ENCODE results near the gene CNPPD1. TPM values are rescaled to one million over a fixed set of nuclear protein-coding genes. Genes with fewer than 3 reads are reported as not detected.
A peak's percentile ranks its signal among the peaks of the same experiment; 100 is the strongest.
"Not testable (repeated sequence)": the region's sequence is repeated elsewhere in the genome, so short reads cannot be mapped to it uniquely, and the experiment has no call there.

Gene CNPPD1
- total RNA-seq, 2 donors from 2014 or later: 46.7 to 49.2 TPM

- intact Hi-C loops (cut with DNase I): no loop called here
- DNase-seq (ENCODE audit: low spot score): no peak
These were observed 33.6 kb upstream of the CNPPD1 start for GRCh38 chr2:219210196-219210885.

- intact Hi-C loops (cut with DNase I): no loop called here
- no peak for DNase-seq (ENCODE audit: low spot score)
These were observed 32.8 kb upstream of the CNPPD1 start for GRCh38 chr2:219209236-219210195.

- intact Hi-C loops (cut with DNase I): no loop called here
These were observed 31.4 kb upstream of the CNPPD1 start for GRCh38 chr2:219207884-219208740.

GRCh38 chr2:219207134-219207883, 30.6 kb upstream of the CNPPD1 start:
- intact Hi-C loops (cut with DNase I): no loop called here
- no peak for DNase-seq (ENCODE audit: low spot score)

More at GRCh38 chr2:219207884-219208740, 31.4 kb upstream of the CNPPD1 start:
- DNase-seq (ENCODE audit: low spot score): no peak

- DNase-seq (ENCODE audit: low spot score): peak; percentile 98
- intact Hi-C loops (cut with DNase I): no loop called here
These were observed 29.8 kb upstream of the CNPPD1 start, which contains the start of gene ZFAND2B for GRCh38 chr2:219206328-219207133. Gene ZFAND2B (plus strand): TSS chr2:219206782. CDS start chr2:219206988, 206 bp downstream.

- no peak for DNase-seq (ENCODE audit: low spot score)
- intact Hi-C loops (cut with DNase I): no loop called here
These were observed 29.2 kb upstream of the CNPPD1 start for GRCh38 chr2:219205981-219206327.

- no peak for DNase-seq (ENCODE audit: low spot score)
- intact Hi-C loops (cut with DNase I): no loop called here
These were observed 28.4 kb upstream of the CNPPD1 start for GRCh38 chr2:219205165-219205538.

- no peak for DNase-seq (ENCODE audit: low spot score)
- intact Hi-C loops (cut with DNase I): no loop called here
These were observed 27.9 kb upstream of the CNPPD1 start for GRCh38 chr2:219204425-219205164.

- intact Hi-C loops (cut with DNase I); DNase-seq (ENCODE audit: low spot score): not testable (repeated sequence)
These were observed 24.6 kb upstream of the CNPPD1 start for GRCh38 chr2:219201331-219201730.

- intact Hi-C loops (cut with DNase I); DNase-seq (ENCODE audit: low spot score): not testable (repeated sequence)
These were observed 24.0 kb upstream of the CNPPD1 start for GRCh38 chr2:219200502-219201326.

GRCh38 chr2:219199470-219200211, 22.9 kb upstream of the CNPPD1 start:
- no peak for DNase-seq (ENCODE audit: low spot score)
- intact Hi-C loops (cut with DNase I): no loop called here

- DNase-seq (ENCODE audit: low spot score): no peak
- intact Hi-C loops (cut with DNase I): no loop called here
These were observed 22.2 kb upstream of the CNPPD1 start for GRCh38 chr2:219198974-219199373.

GRCh38 chr2:219197388-219197787, 20.7 kb upstream of the CNPPD1 start:
- intact Hi-C loops (cut with DNase I): no loop called here
- DNase-seq (ENCODE audit: low spot score): no peak

GRCh38 chr2:219186754-219187456, 10.2 kb upstream of the CNPPD1 start:
- intact Hi-C loops (cut with DNase I): no loop called here
- DNase-seq (ENCODE audit: low spot score): no peak

- no peak for DNase-seq (ENCODE audit: low spot score)
- intact Hi-C loops (cut with DNase I): no loop called here
These were observed 7.4 kb upstream of the CNPPD1 start for GRCh38 chr2:219184121-219184520.
